ENCODE measurements around the gene ACTN1.

The ACTN1 gene

GRCh38 chr14:68916358-68916941 is 62.7 kb downstream of the ACTN1 start:
- DNase-seq (ENCODE audit: insufficient read length, low spot score) (no peak), FAIRE-seq (no peak)
- TF ChIP-seq TAF1 (IDR thresholded peaks at IDR 0.05; ENCODE audit: low read depth, low read length): no peak
- no peak for TF ChIP-seq POU2F2 (IDR thresholded peaks at IDR 0.05; ENCODE audit: low read depth, low read length)
- TF ChIP-seq POLR2AphosphoS5 (IDR thresholded peaks at IDR 0.05; ENCODE audit: low read depth, low read length): no peak
- TF ChIP-seq SPI1 (IDR thresholded peaks at IDR 0.05; ENCODE audit: low read depth, low read length): no peak
- TF ChIP-seq PAX5 (IDR thresholded peaks at IDR 0.05; ENCODE audit: insufficient read depth, low read length, severe bottlenecking): no peak
- no peak for TF ChIP-seq POLR2A (IDR thresholded peaks at IDR 0.05; ENCODE audit: low read depth, low read length)

GRCh38 chr14:68913516-68913915 is 65.6 kb downstream of the ACTN1 start:
- no peak for DNase-seq (ENCODE audit: insufficient read length, low spot score)
- FAIRE-seq: no peak
- no peak for TF ChIP-seq SPI1 (IDR thresholded peaks at IDR 0.05; ENCODE audit: low read depth, low read length)
- no peak for TF ChIP-seq TAF1 (IDR thresholded peaks at IDR 0.05; ENCODE audit: low read depth, low read length)
- no peak for TF ChIP-seq POLR2A (IDR thresholded peaks at IDR 0.05; ENCODE audit: low read depth, low read length)
- no peak for TF ChIP-seq POU2F2 (IDR thresholded peaks at IDR 0.05; ENCODE audit: low read depth, low read length)
- no peak for TF ChIP-seq POLR2AphosphoS5 (IDR thresholded peaks at IDR 0.05; ENCODE audit: low read depth, low read length)
- no peak for TF ChIP-seq PAX5 (IDR thresholded peaks at IDR 0.05; ENCODE audit: insufficient read depth, low read length, severe bottlenecking)

- FAIRE-seq (peak; percentile 86), DNase-seq (ENCODE audit: insufficient read length, low spot score) (peak; percentile 79)
- TF ChIP-seq TAF1 (IDR thresholded peaks at IDR 0.05; ENCODE audit: low read depth, low read length): no peak
- TF ChIP-seq PAX5 (IDR thresholded peaks at IDR 0.05; ENCODE audit: insufficient read depth, low read length, severe bottlenecking): peak; percentile 61
- TF ChIP-seq SPI1 (IDR thresholded peaks at IDR 0.05; ENCODE audit: low read depth, low read length): no peak
- no peak; the same call in 1 of the 2 replicates for TF ChIP-seq POU2F2 (IDR thresholded peaks at IDR 0.05; ENCODE audit: low read depth, low read length)
Observed at GRCh38 chr14:68911594-68912227, 67.4 kb downstream of the ACTN1 start.

GRCh38 chr14:68910540-68910939 is 68.6 kb downstream of the ACTN1 start:
- DNase-seq (ENCODE audit: insufficient read length, low spot score): no peak
- no peak for TF ChIP-seq POU2F2 (IDR thresholded peaks at IDR 0.05; ENCODE audit: low read depth, low read length)
- TF ChIP-seq SPI1 (IDR thresholded peaks at IDR 0.05; ENCODE audit: low read depth, low read length): no peak
- no peak for TF ChIP-seq TAF1 (IDR thresholded peaks at IDR 0.05; ENCODE audit: low read depth, low read length)
- no peak for TF ChIP-seq POLR2AphosphoS5 (IDR thresholded peaks at IDR 0.05; ENCODE audit: low read depth, low read length)
- TF ChIP-seq POLR2A (IDR thresholded peaks at IDR 0.05; ENCODE audit: low read depth, low read length): no peak
- no peak for TF ChIP-seq PAX5 (IDR thresholded peaks at IDR 0.05; ENCODE audit: insufficient read depth, low read length, severe bottlenecking)
- FAIRE-seq: no peak

- no peak for TF ChIP-seq SPI1 (IDR thresholded peaks at IDR 0.05; ENCODE audit: low read depth, low read length)
- TF ChIP-seq POLR2AphosphoS5 (IDR thresholded peaks at IDR 0.05; ENCODE audit: low read depth, low read length): no peak
- TF ChIP-seq POLR2A (IDR thresholded peaks at IDR 0.05; ENCODE audit: low read depth, low read length): no peak
- TF ChIP-seq TAF1 (IDR thresholded peaks at IDR 0.05; ENCODE audit: low read depth, low read length): no peak
- no peak for TF ChIP-seq POU2F2 (IDR thresholded peaks at IDR 0.05; ENCODE audit: low read depth, low read length)
- no peak for TF ChIP-seq PAX5 (IDR thresholded peaks at IDR 0.05; ENCODE audit: insufficient read depth, low read length, severe bottlenecking)
- DNase-seq (ENCODE audit: insufficient read length, low spot score) (no peak), FAIRE-seq (no peak)
Observed at GRCh38 chr14:68908803-68909202, 70.3 kb downstream of the ACTN1 start.

GRCh38 chr14:68908201-68908600 is 70.9 kb downstream of the ACTN1 start:
- DNase-seq (ENCODE audit: insufficient read length, low spot score): no peak
- no peak for TF ChIP-seq POLR2AphosphoS5 (IDR thresholded peaks at IDR 0.05; ENCODE audit: low read depth, low read length)
- TF ChIP-seq POU2F2 (IDR thresholded peaks at IDR 0.05; ENCODE audit: low read depth, low read length): no peak
- TF ChIP-seq TAF1 (IDR thresholded peaks at IDR 0.05; ENCODE audit: low read depth, low read length): no peak
- TF ChIP-seq PAX5 (IDR thresholded peaks at IDR 0.05; ENCODE audit: insufficient read depth, low read length, severe bottlenecking): no peak
- no peak for TF ChIP-seq POLR2A (IDR thresholded peaks at IDR 0.05; ENCODE audit: low read depth, low read length)
- TF ChIP-seq SPI1 (IDR thresholded peaks at IDR 0.05; ENCODE audit: low read depth, low read length): no peak

GRCh38 chr14:68906439-68906838 is 72.7 kb downstream of the ACTN1 start:
- no peak for DNase-seq (ENCODE audit: insufficient read length, low spot score)
- no peak for TF ChIP-seq SPI1 (IDR thresholded peaks at IDR 0.05; ENCODE audit: low read depth, low read length)
- no peak for TF ChIP-seq TAF1 (IDR thresholded peaks at IDR 0.05; ENCODE audit: low read depth, low read length)
- no peak for TF ChIP-seq POLR2A (IDR thresholded peaks at IDR 0.05; ENCODE audit: low read depth, low read length)
- TF ChIP-seq POLR2AphosphoS5 (IDR thresholded peaks at IDR 0.05; ENCODE audit: low read depth, low read length): no peak
- no peak for TF ChIP-seq PAX5 (IDR thresholded peaks at IDR 0.05; ENCODE audit: insufficient read depth, low read length, severe bottlenecking)
- no peak for TF ChIP-seq POU2F2 (IDR thresholded peaks at IDR 0.05; ENCODE audit: low read depth, low read length)
- FAIRE-seq: no peak

More at GRCh38 chr14:68908201-68908600, 70.9 kb downstream of the ACTN1 start:
- FAIRE-seq: no peak

GRCh38 chr14:68905107-68905895 is 73.8 kb downstream of the ACTN1 start:
- FAIRE-seq: no peak
- no peak for TF ChIP-seq TAF1 (IDR thresholded peaks at IDR 0.05; ENCODE audit: low read depth, low read length)
- TF ChIP-seq POLR2A (IDR thresholded peaks at IDR 0.05; ENCODE audit: low read depth, low read length): no peak
- no peak for TF ChIP-seq SPI1 (IDR thresholded peaks at IDR 0.05; ENCODE audit: low read depth, low read length)
- no peak for TF ChIP-seq POU2F2 (IDR thresholded peaks at IDR 0.05; ENCODE audit: low read depth, low read length)
- no peak for TF ChIP-seq POLR2AphosphoS5 (IDR thresholded peaks at IDR 0.05; ENCODE audit: low read depth, low read length)
- TF ChIP-seq PAX5 (IDR thresholded peaks at IDR 0.05; ENCODE audit: insufficient read depth, low read length, severe bottlenecking): no peak
- no peak for DNase-seq (ENCODE audit: insufficient read length, low spot score)

- DNase-seq (ENCODE audit: insufficient read length, low spot score) (no peak), FAIRE-seq (no peak)
- TF ChIP-seq POU2F2 (IDR thresholded peaks at IDR 0.05; ENCODE audit: low read depth, low read length) (no peak), TAF1 (IDR thresholded peaks at IDR 0.05; ENCODE audit: low read depth, low read length) (no peak), POLR2AphosphoS5 (IDR thresholded peaks at IDR 0.05; ENCODE audit: low read depth, low read length) (no peak), PAX5 (IDR thresholded peaks at IDR 0.05; ENCODE audit: insufficient read depth, low read length, severe bottlenecking) (no peak), SPI1 (IDR thresholded peaks at IDR 0.05; ENCODE audit: low read depth, low read length) (no peak), POLR2A (IDR thresholded peaks at IDR 0.05; ENCODE audit: low read depth, low read length) (no peak)
Observed at GRCh38 chr14:68902357-68902756, 76.7 kb downstream of the ACTN1 start.
